Right lobe of liver (tissue), 4 donors: Measurements from ENCODE around the gene MTUS2.

Experiments used
- POLR2A ChIP-seq: fragments of 450-650 bp; IDR thresholded peaks from one replicate; pipeline ENCODE4 v1.6.1; 2017; ENCODE audit warnings: antibody characterized with exemption, mild to moderate bottlenecking
- TF ChIP-seq, protein P1 (sequence below), 4 donors: fragments of 200-600 bp in 3 of 4; fragments of 450-650 bp in 1 of 4; IDR thresholded peaks; one replicate each; pipeline versions ENCODE4 v1.5.1 to v1.8.0; 2016 to 2022; ENCODE audit warnings: antibody characterized with exemption in 4 of 4, mild to moderate bottlenecking in 2 of 4
- donor health status: DM: no; HTN: no; CAD: no.
- donor health status: DM: no; HTN: no; CAD: no.
- donor health status: DM: no; HTN: yes; CAD: no.

DNA sequence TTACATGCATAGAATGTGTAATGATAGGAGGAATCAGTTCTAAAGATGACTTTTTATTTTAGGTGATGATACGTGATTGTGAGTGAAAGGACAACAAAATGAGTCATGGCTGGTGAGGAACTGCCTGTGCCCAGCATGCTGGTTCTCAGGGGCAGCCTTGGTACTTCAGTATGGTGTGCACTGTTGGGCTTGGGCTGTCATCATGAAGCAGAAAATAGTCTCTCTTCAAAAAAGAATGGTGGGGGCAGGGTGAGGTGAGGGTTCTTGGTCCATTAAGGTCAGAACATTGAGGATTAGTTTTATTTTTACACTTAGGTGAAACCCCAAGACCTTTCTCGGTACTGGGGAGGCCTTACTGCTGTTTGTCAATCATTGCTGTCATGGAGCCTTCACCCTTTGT is 309.5 kb downstream of the MTUS2 start:
- TF ChIP-seq, protein P1, sequence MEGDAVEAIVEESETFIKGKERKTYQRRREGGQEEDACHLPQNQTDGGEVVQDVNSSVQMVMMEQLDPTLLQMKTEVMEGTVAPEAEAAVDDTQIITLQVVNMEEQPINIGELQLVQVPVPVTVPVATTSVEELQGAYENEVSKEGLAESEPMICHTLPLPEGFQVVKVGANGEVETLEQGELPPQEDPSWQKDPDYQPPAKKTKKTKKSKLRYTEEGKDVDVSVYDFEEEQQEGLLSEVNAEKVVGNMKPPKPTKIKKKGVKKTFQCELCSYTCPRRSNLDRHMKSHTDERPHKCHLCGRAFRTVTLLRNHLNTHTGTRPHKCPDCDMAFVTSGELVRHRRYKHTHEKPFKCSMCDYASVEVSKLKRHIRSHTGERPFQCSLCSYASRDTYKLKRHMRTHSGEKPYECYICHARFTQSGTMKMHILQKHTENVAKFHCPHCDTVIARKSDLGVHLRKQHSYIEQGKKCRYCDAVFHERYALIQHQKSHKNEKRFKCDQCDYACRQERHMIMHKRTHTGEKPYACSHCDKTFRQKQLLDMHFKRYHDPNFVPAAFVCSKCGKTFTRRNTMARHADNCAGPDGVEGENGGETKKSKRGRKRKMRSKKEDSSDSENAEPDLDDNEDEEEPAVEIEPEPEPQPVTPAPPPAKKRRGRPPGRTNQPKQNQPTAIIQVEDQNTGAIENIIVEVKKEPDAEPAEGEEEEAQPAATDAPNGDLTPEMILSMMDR (IDR thresholded peaks at IDR 0.05): no peak
- TF ChIP-seq POLR2A: no peak
